Testis (tissue), 2 donors: Measurements from ENCODE around the gene C6orf47.

Source experiments
- POLR2A ChIP-seq: fragments of 450-650 bp; IDR thresholded peaks from one replicate; pipeline ENCODE4 v1.6.1; 2017; ENCODE audit warnings: antibody characterized with exemption, mild to moderate bottlenecking, moderate library complexity
- TF ChIP-seq, protein P1 (sequence below), 3 experiments: fragments of 450-650 bp in 2 of 3; fragments of 200-600 bp in 1 of 3; sonication (generic) in 1 of 3; IDR thresholded peaks; one replicate each; pipeline ENCODE4 v1.5.1; 2016 to 2019; ENCODE audit warnings: antibody characterized with exemption in 3 of 3, mild to moderate bottlenecking in 2 of 3, moderate library complexity in 1 of 3

DNA sequence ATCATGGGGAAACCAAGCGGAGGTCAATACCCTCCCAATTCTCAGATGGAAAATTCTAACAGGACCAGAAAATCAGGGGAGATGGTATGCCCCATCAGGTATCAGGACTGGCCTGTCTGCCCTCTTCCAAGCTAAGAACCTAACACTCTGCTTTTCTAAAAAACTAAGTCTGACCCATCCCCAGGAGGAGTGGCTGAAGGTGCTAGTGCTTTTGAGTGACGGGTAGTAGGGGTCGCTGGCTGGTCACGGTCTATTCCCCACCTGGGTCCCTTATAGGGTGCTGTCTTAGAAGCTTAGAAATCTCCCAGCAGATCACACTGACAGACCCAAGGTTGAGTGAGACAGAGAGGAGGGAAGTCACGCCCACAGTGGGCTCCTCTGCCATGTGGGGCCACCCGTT lies 33.0 kb upstream of the C6orf47 start:
- TF ChIP-seq, protein P1, sequence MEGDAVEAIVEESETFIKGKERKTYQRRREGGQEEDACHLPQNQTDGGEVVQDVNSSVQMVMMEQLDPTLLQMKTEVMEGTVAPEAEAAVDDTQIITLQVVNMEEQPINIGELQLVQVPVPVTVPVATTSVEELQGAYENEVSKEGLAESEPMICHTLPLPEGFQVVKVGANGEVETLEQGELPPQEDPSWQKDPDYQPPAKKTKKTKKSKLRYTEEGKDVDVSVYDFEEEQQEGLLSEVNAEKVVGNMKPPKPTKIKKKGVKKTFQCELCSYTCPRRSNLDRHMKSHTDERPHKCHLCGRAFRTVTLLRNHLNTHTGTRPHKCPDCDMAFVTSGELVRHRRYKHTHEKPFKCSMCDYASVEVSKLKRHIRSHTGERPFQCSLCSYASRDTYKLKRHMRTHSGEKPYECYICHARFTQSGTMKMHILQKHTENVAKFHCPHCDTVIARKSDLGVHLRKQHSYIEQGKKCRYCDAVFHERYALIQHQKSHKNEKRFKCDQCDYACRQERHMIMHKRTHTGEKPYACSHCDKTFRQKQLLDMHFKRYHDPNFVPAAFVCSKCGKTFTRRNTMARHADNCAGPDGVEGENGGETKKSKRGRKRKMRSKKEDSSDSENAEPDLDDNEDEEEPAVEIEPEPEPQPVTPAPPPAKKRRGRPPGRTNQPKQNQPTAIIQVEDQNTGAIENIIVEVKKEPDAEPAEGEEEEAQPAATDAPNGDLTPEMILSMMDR (IDR thresholded peaks at IDR 0.05), result no peak
- TF ChIP-seq POLR2A, result no peak
